HepG2 (cell line): ENCODE results near the gene NAGS. TPM values are rescaled to one million over a fixed set of nuclear protein-coding genes. Genes with fewer than 3 reads are reported as not detected.
A peak's percentile ranks its signal among the peaks of the same experiment; 100 is the strongest.

Source experiments
- ATAC-seq: fragments of 200-7000 bp; cut with Tn5 transposase; 3 replicates; pipeline ENCODE4 v1.9.1; 2020; ENCODE audit warnings: mild to moderate bottlenecking, moderate library complexity
- BruUV-seq: library from RNA; stranded (reverse); fragments of 400-500 nt; replicated peaks from 2 replicates; lab custom pipeline; 2021; lab: Mats Ljungman, UMichigan
- CTCF ChIA-PET: fragments of 300-600 bp; formaldehyde crosslinking; extraction: SDS; loops from one replicate; lab custom pipeline; 2021; ENCODE audit warnings: low total read pairs, inconsistent platforms, low intra/inter-chr PET ratio; lab: Yijun Ruan, JAX
- POLR2A ChIA-PET: fragments of 350-600 bp; sonication (Branson Sonifier 250); formaldehyde crosslinking; loops from one replicate; lab custom pipeline; 2020; ENCODE audit warnings: antibody characterized with exemption, inconsistent platforms; lab: Yijun Ruan, JAX
- DNase-seq: peaks from one replicate; pipeline ENCODE4 v3.0.0-alpha.2; 2015; ENCODE audit warnings: low spot score
- FAIRE-seq: peaks from 3 replicates; lab custom pipeline; 2011; peaks lifted over from hg19 to GRCh38; lab: Jason Lieb, UNC
- H2AFZ ChIP-seq: one replicate; pipeline ENCODE4 v1.6.1; 2011; ENCODE audit warnings: low read length, inconsistent platforms
- H3K27ac ChIP-seq: fragments of 300-600 bp; 3 replicates; pipeline ENCODE4 v1.8.0; 2011; ENCODE audit warnings: mixed run types, mild to moderate bottlenecking, mixed read lengths, low read length, inconsistent platforms; ENCODE audit not compliant: insufficient read depth; ENCODE audit errors: extremely low read length
- H3K27me3 ChIP-seq, 2 experiments: fragments of 200-600 bp in 1 of 2; 2 replicates in 1 of 2; 3 replicates in 1 of 2; pipeline versions ENCODE4 v1.6.0 to v1.8.0; 2011; ENCODE audit warnings: low read length in 2 of 2, mild to moderate bottlenecking in 2 of 2, moderate library complexity in 2 of 2, inconsistent platforms in 1 of 2; ENCODE audit not compliant: insufficient read depth in 2 of 2, control insufficient read depth in 1 of 2
- H3K36me3 ChIP-seq, 2 experiments: fragments of 200-600 bp in 1 of 2; replicated peaks in 1 of 2; 2 replicates in 1 of 2; 3 replicates in 1 of 2; pipeline versions ENCODE4 v1.5.1 to v1.8.0; 2011; ENCODE audit warnings: low read length in 2 of 2, inconsistent platforms in 1 of 2; ENCODE audit not compliant: insufficient read depth in 2 of 2, control insufficient read depth in 1 of 2
- H3K4me1 ChIP-seq: 2 replicates; pipeline ENCODE4 v1.5.1; 2012; ENCODE audit warnings: low read length, inconsistent platforms; ENCODE audit not compliant: insufficient read depth
- H3K4me2 ChIP-seq: 2 replicates; pipeline ENCODE4 v1.6.0; 2011; ENCODE audit warnings: low read depth, low read length, inconsistent platforms
- H3K4me3 ChIP-seq, 3 experiments: fragments of 200-600 bp in 1 of 3; sonication (generic), shearing (Covaris generic) in 1 of 3; replicated peaks in 1 of 3; 2 replicates each; pipeline ENCODE4 v1.5.1; 2011 to 2016; ENCODE audit warnings: low read length in 3 of 3, inconsistent platforms in 2 of 3, low read depth in 2 of 3, mild to moderate bottlenecking in 2 of 3, control low read depth in 1 of 3, mixed read lengths in 1 of 3; ENCODE audit not compliant: insufficient read depth in 1 of 3
- H3K79me2 ChIP-seq: one replicate; pipeline ENCODE4 v1.6.1; 2011; ENCODE audit warnings: low read length, inconsistent platforms; ENCODE audit not compliant: insufficient read depth
- H3K9ac ChIP-seq: 2 replicates; pipeline ENCODE4 v1.6.0; 2011; ENCODE audit warnings: mild to moderate bottlenecking, low read depth, low read length, inconsistent platforms; ENCODE audit not compliant: insufficient read depth
- H3K9me3 ChIP-seq: 2 replicates; pipeline ENCODE4 v1.5.1; 2012; ENCODE audit warnings: mild to moderate bottlenecking, low read length
- H4K20me1 ChIP-seq: 2 replicates; pipeline ENCODE4 v1.6.0; 2011; ENCODE audit warnings: inconsistent platforms, mild to moderate bottlenecking, low read length, moderate library complexity; ENCODE audit not compliant: insufficient read depth
- CHD2 ChIP-seq: IDR thresholded peaks from 2 replicates; pipeline ENCODE4 v1.6.1; 2011; ENCODE audit warnings: low read depth, low read length, improper control_type of control experiment
- HOXA9 ChIP-seq: sonication (generic); formaldehyde crosslinking; IDR thresholded peaks from 2 replicates; pipeline ENCODE4 v1.8.1; 2022; ENCODE audit warnings: missing genetic modification reagents, mild to moderate bottlenecking, moderate library complexity, borderline replicate concordance
- HOXD1 ChIP-seq: sonication (generic); formaldehyde crosslinking; IDR thresholded peaks from 2 replicates; pipeline ENCODE4 v1.5.0; 2020; ENCODE audit warnings: missing genetic modification reagents
- PITX1 ChIP-seq: sonication (generic); formaldehyde crosslinking; IDR thresholded peaks from 2 replicates; pipeline ENCODE4 v1.5.1; 2020; ENCODE audit warnings: mild to moderate bottlenecking, missing genetic modification reagents
- RBM22 ChIP-seq: fragments of 200-400 bp; formaldehyde crosslinking; optimal IDR thresholded peaks from 2 replicates; pipeline ENCODE3; 2017; ENCODE audit warnings: mild to moderate bottlenecking, low read length, moderate library complexity
- ZNF550 ChIP-seq: sonication (generic); formaldehyde crosslinking; IDR thresholded peaks from 2 replicates; pipeline ENCODE4 v1.4.0; 2020; ENCODE audit warnings: mild to moderate bottlenecking, missing genetic modification reagents, borderline replicate concordance
- WGBS: methylation state at CpG from one replicate; pipeline ENCODE4 v1.1.6; 2017; ENCODE audit warnings: low lambda C conversion rate; 5-methylcytosine and 5-hydroxymethylcytosine counted together
- in situ Hi-C: cut with HindIII; loops from 2 replicates; pipeline ENCODE4 v1.10.0; 2017; ENCODE audit warnings: low pct_unique_long_range_greater_than_20kb; ENCODE audit not compliant: extremely low pct_ligation_motif_present
- intact Hi-C: fragments of 100-400 bp; cut with micrococcal nuclease; formaldehyde crosslinking; loops from one replicate; pipeline ENCODE4 v1.10.0; 2022; ENCODE audit not compliant: unreplicated experiment
- polyA plus RNA-seq, 8 experiments: library from polyadenylated mRNA; depleted of rRNA in 3 of 8; stranded (reverse) in 7 of 8; unstranded in 1 of 8; fragments of >200 nt; fragmentation: Illumina TruSeq in 4 of 8; extraction: Trizol in 4 of 8; gene quantifications; 2 replicates each; pipeline versions ENCODE4 v1.2.1 to v1.2.3, GENCODE V29; 2011 to 2016; ENCODE audit warnings: low read depth in 4 of 8, missing spikeins in 1 of 8, mixed read lengths in 1 of 8; ENCODE audit not compliant: insufficient read depth in 1 of 8
- total RNA-seq, 5 experiments: library from RNA; depleted of rRNA; stranded (reverse); fragments of >200 nt; fragmentation: Illumina TruSeq; extraction: Trizol; gene quantifications; 2 replicates each; pipeline ENCODE4 v1.2.3, GENCODE V29; 2016; ENCODE audit warnings: low read depth in 1 of 5
- TF ChIP-seq, protein P1 (sequence below): sonication (generic); formaldehyde crosslinking; IDR thresholded peaks from 2 replicates; pipeline ENCODE4 v1.4.0; 2020; ENCODE audit warnings: missing genetic modification reagents

NAGS gene
- total and polyA plus RNA-seq, 2 of the 13 experiments (the other 11 are each of a cell fraction or from before 2014, with no cell fraction given): 4.3 to 5.1 TPM

DNA sequence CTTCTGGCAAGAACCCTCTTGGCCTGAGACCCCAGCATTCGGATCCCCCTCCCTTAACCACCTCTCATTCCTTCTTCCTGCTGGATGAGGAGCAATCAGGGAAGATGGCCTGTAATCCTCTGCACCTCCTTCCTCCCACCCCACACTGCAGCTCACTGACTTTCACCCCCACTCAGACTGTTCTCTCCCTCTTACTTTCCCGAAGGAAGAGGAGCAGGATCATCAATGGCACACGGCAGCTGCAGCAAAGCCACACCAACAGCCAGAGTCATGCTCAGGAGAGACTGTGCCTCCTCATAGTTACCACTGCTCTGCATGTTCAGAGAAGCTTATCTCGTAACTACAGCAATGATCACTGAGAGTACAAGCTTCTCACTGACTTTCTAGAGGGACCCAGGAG, 20.4 kb downstream of the NAGS start:
- no TSS peak for BruUV-seq
- POLR2A ChIA-PET: interaction anchor here (1.0 kb wide), 1 partner anchor 42 kb away, joined by 4 read pairs; the partner anchor contains the start of gene LSM12
- FAIRE-seq: no peak

DNA sequence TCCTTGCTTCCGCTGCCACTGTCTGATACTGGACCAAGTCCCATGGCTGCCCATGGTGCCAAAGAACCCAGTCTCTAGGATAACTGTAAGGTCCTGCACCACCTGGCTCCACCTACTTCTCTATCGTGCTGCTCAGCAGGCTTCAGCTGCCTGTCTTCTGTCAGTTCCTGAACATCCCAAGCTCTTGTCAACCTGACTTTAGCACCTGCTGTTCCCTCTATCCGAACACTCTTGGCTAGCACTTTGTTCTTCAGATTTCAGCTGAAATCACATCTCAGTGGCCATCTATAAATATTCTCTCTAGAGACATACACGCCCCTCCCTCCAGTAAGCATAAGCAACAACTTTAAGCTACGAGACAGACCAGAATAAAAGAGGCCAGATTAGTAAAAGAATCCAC, 25.3 kb downstream of the NAGS start:
- Histone ChIP-seq H4K20me1 (no peaks in the 10 kb centered on the region), H3K36me3 (peaks cover 8 to 29% of the 10 kb centered on the region in 2 experiments), H3K9ac (no peak overlapping the region), H3K4me3 (no peak overlapping the region), H3K27me3 (no peaks in the 10 kb centered on the region), H3K4me1 (no peaks in the 10 kb centered on the region), H3K79me2 (no peaks in the 10 kb centered on the region), H2AFZ (no peak overlapping the region), H3K9me3 (no peaks in the 10 kb centered on the region), H3K27ac (no peak overlapping the region), H3K4me2 (no peak overlapping the region)
- 95% methylated on average over 5 of the region's 5 CpGs for WGBS
- TF ChIP-seq RBM22 (peak; percentile 65), ZNF550 (CRISPR knock-in tag) (no peak), PITX1 (no peak)
- in situ Hi-C loops: no loop called here
- POLR2A ChIA-PET: no interaction called here
- peak; percentile 7; the same call in 1 of the 3 replicates for ATAC-seq
- TSS peak; percentile 19 for BruUV-seq
- intact Hi-C loops: no loop called here
- FAIRE-seq: no peak
- CTCF ChIA-PET: no interaction called here
- DNase-seq: no peak

More for the DNA sequence above, 20.4 kb downstream of the NAGS start:
- intact Hi-C loops: no loop called here
- Histone ChIP-seq H3K4me2 (no peak overlapping the region), H3K79me2 (no peaks in the 10 kb centered on the region), H3K36me3 (peaks cover 2 to 13% of the 10 kb centered on the region in 2 experiments; a peak in 3 of 5 replicates), H3K9me3 (no peaks in the 10 kb centered on the region), H3K4me1 (no peaks in the 10 kb centered on the region)
- DNase-seq (no peak), ATAC-seq (no peak; the same call in 2 of the 3 replicates)
- TF ChIP-seq CHD2 (no peak), HOXA9 (CRISPR knock-in tag) (no peak), HOXD1 (CRISPR knock-in tag) (no peak)
- TF ChIP-seq, protein P1, sequence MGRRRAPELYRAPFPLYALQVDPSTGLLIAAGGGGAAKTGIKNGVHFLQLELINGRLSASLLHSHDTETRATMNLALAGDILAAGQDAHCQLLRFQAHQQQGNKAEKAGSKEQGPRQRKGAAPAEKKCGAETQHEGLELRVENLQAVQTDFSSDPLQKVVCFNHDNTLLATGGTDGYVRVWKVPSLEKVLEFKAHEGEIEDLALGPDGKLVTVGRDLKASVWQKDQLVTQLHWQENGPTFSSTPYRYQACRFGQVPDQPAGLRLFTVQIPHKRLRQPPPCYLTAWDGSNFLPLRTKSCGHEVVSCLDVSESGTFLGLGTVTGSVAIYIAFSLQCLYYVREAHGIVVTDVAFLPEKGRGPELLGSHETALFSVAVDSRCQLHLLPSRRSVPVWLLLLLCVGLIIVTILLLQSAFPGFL (CRISPR knock-in tag): no peak
- TF ChIP-seq, all 625 proteins: peak for 0
- CTCF ChIA-PET: no interaction called here
- no peak overlapping the region for H3K27ac ChIP-seq
- no peaks in the 10 kb centered on the region for H3K27me3 ChIP-seq
- H3K4me3 ChIP-seq: no peak overlapping the region
- H4K20me1 ChIP-seq: no peaks in the 10 kb centered on the region
- in situ Hi-C loops: no loop called here
- 89% methylated on average over 4 of the region's 4 CpGs for WGBS
- H3K9ac ChIP-seq: no peak overlapping the region
- H2AFZ ChIP-seq: no peak overlapping the region
